Measurements from ENCODE around the gene SUPT5H. TPM values are rescaled to one million over a fixed set of nuclear protein-coding genes. Genes with fewer than 3 reads are reported as not detected.

The SUPT5H gene
- polyA plus RNA-seq, 3 donors, result 64.7 to 107 (median 71.3) TPM

GRCh38 chr19:39417463-39418181, 27.8 kb upstream of the SUPT5H start:
- no peak overlapping the region for H3K27ac ChIP-seq (ENCODE audit: low read depth, low read length)
- WGBS, 3 donors, result 78 to 89% (median 86%) methylated on average over 30 of the region's 30 CpGs

- 76 to 90% (median 90%) methylated on average over 9 of the region's 9 CpGs for WGBS, 3 donors
- H3K27ac ChIP-seq (ENCODE audit: low read depth, low read length), result no peak overlapping the region
Observed at GRCh38 chr19:39419003-39419402, 26.4 kb upstream of the SUPT5H start.

- H3K27ac ChIP-seq (ENCODE audit: low read depth, low read length), result no peak overlapping the region
- 92 to 95% (median 93%) methylated on average over 15 of the region's 15 CpGs for WGBS, 3 donors
Observed at GRCh38 chr19:39420769-39421168, 24.6 kb upstream of the SUPT5H start.

- no peak overlapping the region for H3K27ac ChIP-seq (ENCODE audit: low read depth, low read length)
- WGBS, 3 donors, result 94 to 97% (median 95%) methylated on average over 5 of the region's 5 CpGs
Observed at GRCh38 chr19:39422020-39422419, 23.4 kb upstream of the SUPT5H start.

GRCh38 chr19:39423258-39424086, 21.9 kb upstream of the SUPT5H start:
- WGBS, 3 donors, result 84 to 93% (median 92%) methylated on average over 35 of the region's 35 CpGs
- H3K27ac ChIP-seq (ENCODE audit: low read depth, low read length), result no peak overlapping the region

- WGBS, 3 donors, result 82 to 88% (median 85%) methylated on average over 15 to 16 of the region's 16 CpGs
- no peak overlapping the region for H3K27ac ChIP-seq (ENCODE audit: low read depth, low read length)
Observed at GRCh38 chr19:39424934-39425333, 20.4 kb upstream of the SUPT5H start.

- H3K27ac ChIP-seq (ENCODE audit: low read depth, low read length), result no peak overlapping the region
- 84 to 92% (median 90%) methylated on average over 7 of the region's 7 CpGs for WGBS, 3 donors
Observed at GRCh38 chr19:39425744-39426143, 19.6 kb upstream of the SUPT5H start.

GRCh38 chr19:39426170-39426569, 19.2 kb upstream of the SUPT5H start:
- 53 to 74% (median 70%) methylated on average over 5 of the region's 5 CpGs for WGBS, 3 donors
- H3K27ac ChIP-seq (ENCODE audit: low read depth, low read length), result no peak overlapping the region

- no peak overlapping the region for H3K27ac ChIP-seq (ENCODE audit: low read depth, low read length)
- WGBS, 3 donors, result 88 to 93% (median 90%) methylated on average over 11 of the region's 11 CpGs
Observed at GRCh38 chr19:39427707-39428106, 17.7 kb upstream of the SUPT5H start.

- 25 to 32% (median 29%) methylated on average over 23 of the region's 23 CpGs for WGBS, 3 donors
Observed at GRCh38 chr19:39428283-39429112, 16.9 kb upstream of the SUPT5H start.

GRCh38 chr19:39430675-39431593, 14.4 kb upstream of the SUPT5H start:
- WGBS, 3 donors, result 52 to 68% (median 55%) methylated on average over 25 of the region's 25 CpGs
- no peak overlapping the region for H3K27ac ChIP-seq (ENCODE audit: low read depth, low read length)

More at GRCh38 chr19:39428283-39429112, 16.9 kb upstream of the SUPT5H start:
- H3K27ac ChIP-seq (ENCODE audit: low read depth, low read length), result no peak overlapping the region

GRCh38 chr19:39432677-39433025, 12.7 kb upstream of the SUPT5H start:
- 86 to 97% (median 96%) methylated on average over 8 of the region's 8 CpGs for WGBS, 3 donors
- no peak overlapping the region for H3K27ac ChIP-seq (ENCODE audit: low read depth, low read length)

GRCh38 chr19:39433480-39434079, 11.8 kb upstream of the SUPT5H start:
- 94 to 96% (median 95%) methylated on average over 8 of the region's 8 CpGs for WGBS, 3 donors
- H3K27ac ChIP-seq (ENCODE audit: low read depth, low read length), result no peak overlapping the region

- H3K27ac ChIP-seq (ENCODE audit: low read depth, low read length), result no peak overlapping the region
- WGBS, 3 donors, result 48 to 58% (median 49%) methylated on average over 10 of the region's 10 CpGs
Observed at GRCh38 chr19:39434123-39435076, 11.0 kb upstream of the SUPT5H start.

GRCh38 chr19:39435499-39436349, 9.7 kb upstream of the SUPT5H start, which contains the start of gene RPS16:
RPS16 (minus strand) TSS chr19:39435949; CDS start chr19:39435895, 54 bp downstream.
- peak within 1 kb of the TSS; percentile 69 for H3K27ac ChIP-seq (ENCODE audit: low read depth, low read length)
- WGBS, 3 donors, result 0 to 1% (median 0%) methylated on average over 56 to 61 of the region's 61 CpGs

GRCh38 chr19:39436350-39436716, 9.0 kb upstream of the SUPT5H start:
- WGBS, 3 donors, result 0 to 4% (median 3%) methylated on average over 2 of the region's 2 CpGs
- H3K27ac ChIP-seq (ENCODE audit: low read depth, low read length), result no peak overlapping the region
